ENCODE data around the gene ATP11A.

DNA sequence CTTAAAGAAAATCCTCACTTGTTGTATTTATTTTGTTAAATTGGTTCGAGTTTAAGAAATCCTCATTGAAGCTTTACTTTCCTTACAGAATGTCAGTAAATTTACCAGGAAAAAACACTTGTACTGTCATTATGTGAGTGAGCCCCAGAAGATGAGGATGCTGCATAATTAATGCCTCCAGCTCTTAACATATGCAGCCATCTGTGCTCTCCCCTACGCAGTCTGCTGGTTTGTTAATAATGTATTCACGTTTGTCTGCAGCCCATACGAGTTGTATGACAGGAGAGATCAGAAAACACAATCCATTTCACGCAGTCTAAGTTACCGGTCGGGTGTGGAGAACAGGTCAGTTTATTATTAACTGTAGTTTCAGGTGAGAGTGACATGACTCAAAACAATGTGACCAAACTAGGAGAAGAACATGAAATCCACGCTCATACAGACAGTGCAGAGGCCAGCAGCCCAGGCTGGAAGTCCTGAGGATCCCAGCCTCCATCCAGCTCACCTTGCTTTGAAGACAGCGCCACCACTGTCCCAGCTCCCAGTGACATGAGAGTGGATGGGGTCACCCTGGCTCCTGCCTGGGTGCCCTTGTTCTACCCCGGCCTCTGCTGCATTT lies 19.8 kb upstream of the ATP11A start:
- TF ChIP-seq GATA2 (IDR thresholded peaks at IDR 0.05; ENCODE audit: low read depth, low read length) (no peak), GATA3 (IDR thresholded peaks at IDR 0.05; ENCODE audit: low read depth, low read length) (no peak)
